Uterus (tissue), 4 donors: ENCODE data around the gene SV2B. TPM values are rescaled to one million over a fixed set of nuclear protein-coding genes. Genes with fewer than 3 reads are reported as not detected.

Experiments used
- DNase-seq, 2 donors: peaks; one replicate each; pipeline ENCODE4 v3.0.0-alpha.2; 2019 to 2020
- H3K27ac ChIP-seq, 2 donors: fragments of 200-600 bp; sonication (generic); 1 replicate in 1 of 2; 2 replicates in 1 of 2; pipeline ENCODE4 v1.5.1; 2016 to 2018
- H3K27me3 ChIP-seq, 2 donors: fragments of 200-600 bp; sonication (generic); one replicate each; pipeline ENCODE4 v1.5.1; 2018 to 2019; ENCODE audit warnings: control low read depth in 1 of 2
- H3K36me3 ChIP-seq, 2 donors: fragments of 200-600 bp; sonication (generic); one replicate each; pipeline ENCODE4 v1.5.1; 2019; ENCODE audit warnings: control low read depth in 1 of 2
- H3K4me1 ChIP-seq, 2 donors: fragments of 200-600 bp; sonication (generic); one replicate each; pipeline ENCODE4 v1.5.1; 2018 to 2019; ENCODE audit warnings: control low read depth in 1 of 2
- H3K4me3 ChIP-seq, 2 donors: fragments of 200-600 bp; sonication (generic); 1 replicate in 1 of 2; 2 replicates in 1 of 2; pipeline ENCODE4 v1.5.1; 2018 to 2019; ENCODE audit warnings: mild to moderate bottlenecking in 1 of 2
- H3K9me3 ChIP-seq, 2 donors: fragments of 200-600 bp; sonication (generic); one replicate each; pipeline ENCODE4 v1.5.1; 2019; ENCODE audit warnings: control low read depth in 1 of 2
- CTCF ChIP-seq, 4 experiments: fragments of 200-600 bp in 2 of 4; fragments of 450-650 bp in 2 of 4; sonication (generic) in 2 of 4; IDR thresholded peaks; one replicate each; pipeline ENCODE4 v1.5.1; 2016 to 2019; ENCODE audit warnings: antibody characterized with exemption in 4 of 4, mild to moderate bottlenecking in 2 of 4, moderate library complexity in 1 of 4
- POLR2A ChIP-seq, 2 donors: fragments of 450-650 bp; IDR thresholded peaks; one replicate each; pipeline ENCODE4 v1.6.1; 2016; ENCODE audit warnings: antibody characterized with exemption in 2 of 2, mild to moderate bottlenecking in 1 of 2, moderate library complexity in 1 of 2
- intact Hi-C: fragments of 100-400 bp; cut with DNase I; formaldehyde crosslinking; loops from one replicate; pipeline ENCODE4 v1.15.1; 2023; ENCODE audit warnings: low total_unique reads
- total RNA-seq, 4 donors: library from RNA; depleted of rRNA in 3 of 4; stranded (reverse); fragments of >200 nt in 3 of 4; gene quantifications; one replicate each; pipeline versions ENCODE4 v1.1.0 to v1.2.4, GENCODE V29; 2014 to 2023
- donor health status: DM: yes; HTN: yes; CAD: no.

The SV2B gene
- total RNA-seq, 4 donors from 2014 or later: 0.26 to 1.1 (median 0.87) TPM

DNA sequence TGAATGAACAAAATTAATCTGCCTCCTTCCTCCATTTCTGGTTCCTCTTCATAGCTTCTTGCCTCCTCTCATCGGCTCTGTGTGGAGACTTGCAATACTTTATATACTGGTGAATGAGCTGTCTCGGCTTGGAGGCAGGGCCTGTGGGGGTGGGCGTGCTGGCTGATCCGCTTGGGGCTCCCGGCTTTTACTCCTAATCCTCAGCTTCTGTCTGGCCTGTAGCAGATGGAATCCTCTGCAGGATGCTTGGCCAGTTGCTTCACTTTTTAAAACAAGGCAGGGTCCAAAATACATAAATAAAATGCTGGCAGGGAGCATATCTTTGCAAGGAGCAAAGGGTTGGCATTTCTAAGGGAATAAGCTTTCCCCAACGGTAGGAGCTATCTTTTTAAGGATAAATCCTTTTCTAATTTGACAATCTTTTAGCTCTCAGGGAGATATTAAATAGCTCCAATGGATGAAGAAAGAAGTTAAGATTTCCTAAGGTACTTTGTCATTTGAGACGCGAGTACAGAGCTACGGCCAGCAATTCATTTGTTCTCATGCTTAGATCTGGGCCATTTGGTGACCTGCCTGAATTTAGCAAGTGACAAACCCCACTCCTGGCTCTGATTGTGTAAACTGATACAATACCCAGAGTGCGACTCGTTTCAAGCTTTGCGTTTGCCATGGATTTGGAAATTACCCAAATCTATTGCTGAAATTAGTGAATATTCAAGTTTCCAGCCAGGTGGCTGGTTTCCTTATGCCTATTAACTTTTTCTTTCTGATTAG is 18.9 kb downstream of the SV2B start:
- H3K36me3 ChIP-seq: no peaks in the 10 kb centered on the region
- H3K27me3 ChIP-seq: no peaks in the 10 kb centered on the region
- no peak overlapping the region for H3K27ac ChIP-seq
- no peaks in the 10 kb centered on the region for H3K9me3 ChIP-seq
- intact Hi-C loops: no loop called here
- no peaks in the 10 kb centered on the region for H3K4me1 ChIP-seq
- TF ChIP-seq POLR2A (IDR thresholded peaks at IDR 0.05) (no peak), CTCF (IDR thresholded peaks at IDR 0.05) (no peak)
- DNase-seq: no peak
- no peak overlapping the region for H3K4me3 ChIP-seq

DNA sequence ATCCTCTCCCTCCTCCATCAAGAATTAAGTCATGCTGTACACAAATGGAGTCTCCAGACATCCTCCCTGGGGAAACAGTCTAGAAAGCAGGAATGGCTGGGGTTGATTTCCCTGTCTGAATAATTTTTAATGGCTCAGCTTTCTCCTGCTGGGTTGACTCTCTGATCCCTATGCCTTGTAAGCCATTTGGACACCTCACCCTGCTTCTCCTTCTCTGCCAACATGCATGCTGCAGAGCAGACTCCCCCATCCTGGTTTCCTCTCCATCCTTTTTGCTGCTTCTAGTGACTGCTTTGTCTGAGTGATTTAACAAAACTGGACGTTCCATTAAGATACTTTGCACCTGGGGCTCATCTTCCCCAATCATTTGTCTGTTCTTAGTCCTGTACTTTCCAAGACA is 22.2 kb downstream of the SV2B start:
- intact Hi-C loops: no loop called here
- Histone ChIP-seq H3K36me3 (no peaks in the 10 kb centered on the region), H3K27me3 (no peaks in the 10 kb centered on the region), H3K4me3 (no peak overlapping the region), H3K27ac (no peak overlapping the region), H3K4me1 (no peaks in the 10 kb centered on the region), H3K9me3 (no peaks in the 10 kb centered on the region)
- TF ChIP-seq CTCF (IDR thresholded peaks at IDR 0.05) (no peak), POLR2A (IDR thresholded peaks at IDR 0.05) (no peak)
- no peak for DNase-seq

GRCh38 chr15:91124132-91124531 is 24.1 kb downstream of the SV2B start:
- no peaks in the 10 kb centered on the region for H3K27me3 ChIP-seq
- no peaks in the 10 kb centered on the region for H3K4me1 ChIP-seq
- no peak for DNase-seq
- intact Hi-C loops: no loop called here
- no peak overlapping the region for H3K4me3 ChIP-seq
- H3K27ac ChIP-seq: no peak overlapping the region
- H3K36me3 ChIP-seq: no peaks in the 10 kb centered on the region
- H3K9me3 ChIP-seq: no peaks in the 10 kb centered on the region
- TF ChIP-seq POLR2A (IDR thresholded peaks at IDR 0.05) (no peak), CTCF (IDR thresholded peaks at IDR 0.05) (no peak)

DNA sequence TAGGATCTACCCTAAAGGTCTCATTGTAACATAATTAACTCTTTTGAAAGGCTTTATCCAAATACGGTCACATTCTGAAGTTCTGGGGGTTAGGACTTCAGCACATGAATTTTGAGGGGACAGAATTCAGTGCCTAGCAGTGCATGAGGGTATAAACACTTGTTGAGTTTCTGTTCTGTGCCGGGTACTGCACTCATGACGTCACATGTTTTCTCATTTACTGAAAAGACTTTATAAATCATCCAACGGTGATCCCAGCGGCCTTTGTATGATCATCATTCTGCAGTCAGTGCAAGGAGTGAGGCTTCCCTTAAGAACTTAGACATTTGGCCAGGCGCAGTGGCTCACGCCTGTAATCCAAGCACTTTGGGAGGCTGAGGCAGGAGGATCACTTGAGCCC is 25.1 kb downstream of the SV2B start:
- Histone ChIP-seq H3K27ac (no peak overlapping the region), H3K4me1 (no peaks in the 10 kb centered on the region), H3K4me3 (no peak overlapping the region), H3K27me3 (no peaks in the 10 kb centered on the region), H3K36me3 (no peaks in the 10 kb centered on the region), H3K9me3 (no peaks in the 10 kb centered on the region)
- no peak for DNase-seq
- intact Hi-C loops: no loop called here
- TF ChIP-seq POLR2A (IDR thresholded peaks at IDR 0.05): no peak
- no peak for TF ChIP-seq CTCF (IDR thresholded peaks at IDR 0.05)

DNA sequence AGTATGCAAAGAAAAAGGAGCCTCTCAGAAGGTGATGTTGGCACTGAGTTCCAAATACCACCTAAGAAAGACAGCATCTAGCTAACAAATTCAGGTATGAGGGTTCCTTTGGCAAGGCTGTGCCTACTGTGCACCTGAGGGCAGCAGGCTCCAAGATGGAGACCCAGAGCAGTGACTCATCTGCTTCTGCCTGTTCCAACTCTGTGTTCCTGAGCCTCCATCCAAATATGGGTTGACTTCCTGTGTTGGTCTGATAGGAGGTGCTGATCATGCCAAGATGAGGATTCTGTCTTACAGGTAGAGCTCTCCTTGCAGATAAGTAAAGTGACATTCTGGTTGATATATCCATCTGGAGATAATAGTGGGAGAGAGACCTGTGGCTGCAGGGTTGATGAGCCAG is 26.0 kb downstream of the SV2B start:
- Histone ChIP-seq H3K36me3 (no peaks in the 10 kb centered on the region), H3K4me1 (no peaks in the 10 kb centered on the region), H3K27ac (no peak overlapping the region), H3K27me3 (no peaks in the 10 kb centered on the region), H3K9me3 (no peaks in the 10 kb centered on the region), H3K4me3 (no peak overlapping the region)
- intact Hi-C loops: no loop called here
- TF ChIP-seq POLR2A (IDR thresholded peaks at IDR 0.05) (no peak), CTCF (IDR thresholded peaks at IDR 0.05) (no peak)
- no peak for DNase-seq
